ENCODE measurements around the gene ACOXL.

GRCh38 chr2:111101592-111101991 lies 369.2 kb downstream of the ACOXL start:
- TF ChIP-seq POLR2A (IDR thresholded peaks at IDR 0.05), result no peak
- TF ChIP-seq, protein P1, sequence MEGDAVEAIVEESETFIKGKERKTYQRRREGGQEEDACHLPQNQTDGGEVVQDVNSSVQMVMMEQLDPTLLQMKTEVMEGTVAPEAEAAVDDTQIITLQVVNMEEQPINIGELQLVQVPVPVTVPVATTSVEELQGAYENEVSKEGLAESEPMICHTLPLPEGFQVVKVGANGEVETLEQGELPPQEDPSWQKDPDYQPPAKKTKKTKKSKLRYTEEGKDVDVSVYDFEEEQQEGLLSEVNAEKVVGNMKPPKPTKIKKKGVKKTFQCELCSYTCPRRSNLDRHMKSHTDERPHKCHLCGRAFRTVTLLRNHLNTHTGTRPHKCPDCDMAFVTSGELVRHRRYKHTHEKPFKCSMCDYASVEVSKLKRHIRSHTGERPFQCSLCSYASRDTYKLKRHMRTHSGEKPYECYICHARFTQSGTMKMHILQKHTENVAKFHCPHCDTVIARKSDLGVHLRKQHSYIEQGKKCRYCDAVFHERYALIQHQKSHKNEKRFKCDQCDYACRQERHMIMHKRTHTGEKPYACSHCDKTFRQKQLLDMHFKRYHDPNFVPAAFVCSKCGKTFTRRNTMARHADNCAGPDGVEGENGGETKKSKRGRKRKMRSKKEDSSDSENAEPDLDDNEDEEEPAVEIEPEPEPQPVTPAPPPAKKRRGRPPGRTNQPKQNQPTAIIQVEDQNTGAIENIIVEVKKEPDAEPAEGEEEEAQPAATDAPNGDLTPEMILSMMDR (IDR thresholded peaks at IDR 0.05), result no peak
